Naive thymus-derived CD4-positive, alpha-beta T cell (primary cell): ENCODE results near the gene LRRC56. TPM values are rescaled to one million over a fixed set of nuclear protein-coding genes. Genes with fewer than 3 reads are reported as not detected.
A peak's percentile ranks its signal among the peaks of the same experiment; 100 is the strongest.

Experiments used
- ATAC-seq: fragments of 150-1000 bp; cut with Tn5 transposase; 2 replicates; pipeline ENCODE4 v1.10.0; 2021; ENCODE audit warnings: mild to moderate bottlenecking, moderate library complexity
- CTCF ChIA-PET: fragments of 350-600 bp; sonication (Branson Sonifier 250); formaldehyde crosslinking; loops from one replicate; lab custom pipeline; 2021; ENCODE audit warnings: antibody characterized with exemption; lab: Charles Lee
- POLR2A ChIA-PET: fragments of 350-600 bp; sonication (Branson Sonifier 250); formaldehyde crosslinking; loops from one replicate; lab custom pipeline; 2021; ENCODE audit warnings: antibody characterized with exemption, inconsistent platforms; lab: Charles Lee
- DNase-seq, 9 donors: peaks; one replicate each; pipeline versions ENCODE4 v3.0.0 to v3.0.0-alpha.2; 2020 to 2022; ENCODE audit warnings: mixed read lengths in 1 of 9
- H3K27ac ChIP-seq: one replicate; pipeline ENCODE4 v1.7.0; 2013; ENCODE audit warnings: mild to moderate bottlenecking, low read depth, low read length, moderate library complexity
- H3K27me3 ChIP-seq, 2 donors: one replicate each; pipeline ENCODE4 v1.7.0; 2013; ENCODE audit warnings: low read length in 2 of 2, mild to moderate bottlenecking in 2 of 2, moderate library complexity in 2 of 2; ENCODE audit not compliant: control insufficient read depth in 2 of 2, insufficient read depth in 2 of 2
- H3K36me3 ChIP-seq, 3 experiments: 1 replicate in 2 of 3; 2 replicates in 1 of 3; pipeline ENCODE4 v1.7.0; 2013; ENCODE audit warnings: low read length in 3 of 3, mild to moderate bottlenecking in 3 of 3, moderate library complexity in 1 of 3; ENCODE audit not compliant: insufficient read depth in 3 of 3, control insufficient read depth in 2 of 3
- H3K4me1 ChIP-seq, 2 donors: one replicate each; pipeline ENCODE4 v1.7.0; 2013; ENCODE audit warnings: low read length in 2 of 2, mild to moderate bottlenecking in 2 of 2, moderate library complexity in 1 of 2; ENCODE audit not compliant: control insufficient read depth in 2 of 2, insufficient read depth in 2 of 2
- H3K4me3 ChIP-seq: 2 replicates; pipeline ENCODE4 v1.7.0; 2013; ENCODE audit warnings: mild to moderate bottlenecking, low read length
- H3K9me3 ChIP-seq, 3 experiments: 1 replicate in 2 of 3; 2 replicates in 1 of 3; pipeline ENCODE4 v1.7.0; 2013; ENCODE audit warnings: low read length in 3 of 3; ENCODE audit not compliant: control insufficient read depth in 2 of 3
- H3K27ac Mint-ChIP-seq, 9 donors: one replicate each; pipeline ENCODE4 v1.8.0; 2020 to 2022; ENCODE audit warnings: mixed read lengths in 9 of 9, mild to moderate bottlenecking in 8 of 9, moderate library complexity in 5 of 9, inconsistent platforms in 2 of 9
- H3K27me3 Mint-ChIP-seq, 5 donors: one replicate each; pipeline ENCODE4 v1.8.0; 2021 to 2022; ENCODE audit warnings: mixed read lengths in 5 of 5, mild to moderate bottlenecking in 1 of 5
- H3K36me3 Mint-ChIP-seq, 5 donors: one replicate each; pipeline ENCODE4 v1.8.0; 2020 to 2022; ENCODE audit warnings: mixed read lengths in 5 of 5, mild to moderate bottlenecking in 3 of 5, inconsistent platforms in 1 of 5
- H3K4me1 Mint-ChIP-seq, 7 donors: one replicate each; pipeline ENCODE4 v1.8.0; 2020 to 2022; ENCODE audit warnings: mixed read lengths in 7 of 7, mild to moderate bottlenecking in 3 of 7, inconsistent platforms in 1 of 7
- H3K4me3 Mint-ChIP-seq, 10 donors: one replicate each; pipeline ENCODE4 v1.8.0; 2020 to 2022; ENCODE audit warnings: mild to moderate bottlenecking in 10 of 10, mixed read lengths in 10 of 10, moderate library complexity in 6 of 10, inconsistent platforms in 2 of 10
- H3K9me3 Mint-ChIP-seq, 11 donors: one replicate each; pipeline ENCODE4 v1.8.0; 2020 to 2022; ENCODE audit warnings: mixed read lengths in 11 of 11, mild to moderate bottlenecking in 4 of 11, inconsistent platforms in 1 of 11, moderate library complexity in 1 of 11
- intact Hi-C, 2 donors: fragments of 100-400 bp; cut with micrococcal nuclease; formaldehyde crosslinking; loops; one replicate each; pipeline ENCODE4 v1.15.1; 2023
- polyA plus RNA-seq, 2 donors: library from polyadenylated mRNA; unstranded; fragments of 300-500 nt; fragmentation: Illumina TruSeq; gene quantifications; one replicate each; pipeline ENCODE4 v1.2.3, GENCODE V29; 2021
- total RNA-seq, 6 experiments: library from RNA in 5 of 6; stranded (reverse) in 5 of 6; gene quantifications; 1 replicate in 5 of 6; 2 replicates in 1 of 6; pipeline ENCODE4 v1.2.3 and lab custom pipeline; 2021 to 2026

The LRRC56 gene, protein sequence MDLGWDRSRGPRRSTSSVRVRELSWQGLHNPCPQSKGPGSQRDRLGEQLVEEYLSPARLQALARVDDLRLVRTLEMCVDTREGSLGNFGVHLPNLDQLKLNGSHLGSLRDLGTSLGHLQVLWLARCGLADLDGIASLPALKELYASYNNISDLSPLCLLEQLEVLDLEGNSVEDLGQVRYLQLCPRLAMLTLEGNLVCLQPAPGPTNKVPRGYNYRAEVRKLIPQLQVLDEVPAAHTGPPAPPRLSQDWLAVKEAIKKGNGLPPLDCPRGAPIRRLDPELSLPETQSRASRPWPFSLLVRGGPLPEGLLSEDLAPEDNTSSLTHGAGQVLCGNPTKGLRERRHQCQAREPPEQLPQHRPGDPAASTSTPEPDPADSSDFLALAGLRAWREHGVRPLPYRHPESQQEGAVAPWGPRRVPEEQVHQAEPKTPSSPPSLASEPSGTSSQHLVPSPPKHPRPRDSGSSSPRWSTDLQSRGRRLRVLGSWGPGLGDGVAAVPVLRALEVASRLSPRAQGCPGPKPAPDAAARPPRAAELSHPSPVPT
- total RNA-seq (1 to 10 TPM; 2.3 to 5.1 (median 3.6) TPM), polyA plus RNA-seq (1 to 10 TPM in 1 of 2 donors, under 1 TPM in 1; 0.35 to 1.0 TPM), total RNA-seq (lab: John Stamatoyannopoulos, UW) (9.3 reads per million, percentile 34 among the genes with 10 or more reads in this experiment)

DNA sequence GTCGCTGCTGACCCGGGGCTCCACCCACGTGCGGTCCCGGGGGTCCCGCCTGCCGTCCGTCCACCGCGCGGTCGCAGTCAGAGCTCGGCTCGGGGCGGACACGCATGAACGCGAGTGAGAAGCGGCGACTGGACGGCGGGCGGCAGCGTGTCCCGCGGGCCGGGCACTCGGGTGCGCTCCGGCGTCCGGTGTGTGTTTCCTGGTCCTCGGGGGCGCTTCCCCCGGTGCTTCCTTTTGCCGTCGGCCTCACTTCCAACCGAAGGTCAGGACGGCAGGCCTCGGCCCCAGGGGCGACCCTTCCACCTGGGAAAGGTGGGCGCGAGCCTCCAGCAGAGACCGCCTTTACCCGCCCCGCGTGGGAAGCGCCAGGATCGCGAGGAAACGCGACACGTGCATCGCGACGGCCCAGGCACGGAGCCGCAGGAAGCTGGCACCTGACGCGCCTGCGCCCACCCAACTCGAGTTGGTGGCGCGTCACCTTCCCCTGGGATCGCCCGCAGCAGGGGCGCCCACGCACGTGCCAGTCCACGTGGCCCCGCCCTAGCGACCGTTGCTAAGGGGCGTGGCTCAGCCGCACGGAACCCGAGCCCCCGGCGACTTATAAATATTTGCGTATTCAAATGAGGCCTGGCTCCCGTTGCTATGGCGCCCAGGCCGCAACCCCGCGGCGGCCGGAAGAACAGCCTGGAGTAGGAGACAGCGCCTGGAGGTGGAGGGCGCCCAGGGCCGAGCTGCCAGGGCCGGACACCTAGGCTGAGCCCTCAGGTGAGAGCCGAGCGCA is at the start of gene LRRC56:
Gene LRRC56, plus strand, starts transcription at position 687 of the 781 bp plus-strand sequence. CDS start 3,158 bp downstream, outside the sequence.
- H3K4me1 ChIP-seq: peaks cover 20 to 21% of the 10 kb centered on the region in 2 donors
- Mint-ChIP-seq H3K4me3 (peak within 1 kb of the TSS; percentile 87 to 97 (median 91)), H3K27ac (peak within 1 kb of the TSS; percentile 84 to 96 (median 91)), H3K27me3 (no peaks in the 10 kb centered on the region), H3K4me1 (peaks cover 5 to 16% (median 11%) of the 10 kb centered on the region in 7 donors), H3K9me3 (no peaks in the 10 kb centered on the region), H3K36me3 (peaks cover 0 to 3% (median 0%) of the 10 kb centered on the region in 5 donors)
- H3K9me3 ChIP-seq: no peaks in the 10 kb centered on the region
- ChIA-PET CTCF (interaction anchor here (1.1 to 2.5 kb wide), 2 partner anchors 19 to 190 kb away, joined by 4 to 7 read pairs; no protein-coding TSS in a partner anchor), POLR2A (interaction anchor here (1.0 to 4.0 kb wide), 12 partner anchors 9 to 330 kb away, joined by 3 to 26 read pairs (median 4); partner anchors contain the start of genes BET1L, DEAF1, IRF7 and RIC8A)
- peak; percentile 53 for ATAC-seq
- no peaks in the 10 kb centered on the region for H3K27me3 ChIP-seq
- intact Hi-C loops: loop anchor here (1.0 to 5.0 kb wide), 10 partner anchors 18 to 260 kb away; partner anchors contain the start of genes DEAF1 (in 2 of the 2), LMNTD2 (in 2 of the 2), RASSF7 (in 2 of the 2) and TMEM80 (in 2 of the 2)
- peaks cover 0 to 19% (median 0%) of the 10 kb centered on the region in 3 experiments for H3K36me3 ChIP-seq
- DNase-seq: peak; percentile 74 to 92 (median 77)
- H3K27ac ChIP-seq: peak within 1 kb of the TSS; percentile 75
- peak within 1 kb of the TSS; percentile 66 for H3K4me3 ChIP-seq

DNA sequence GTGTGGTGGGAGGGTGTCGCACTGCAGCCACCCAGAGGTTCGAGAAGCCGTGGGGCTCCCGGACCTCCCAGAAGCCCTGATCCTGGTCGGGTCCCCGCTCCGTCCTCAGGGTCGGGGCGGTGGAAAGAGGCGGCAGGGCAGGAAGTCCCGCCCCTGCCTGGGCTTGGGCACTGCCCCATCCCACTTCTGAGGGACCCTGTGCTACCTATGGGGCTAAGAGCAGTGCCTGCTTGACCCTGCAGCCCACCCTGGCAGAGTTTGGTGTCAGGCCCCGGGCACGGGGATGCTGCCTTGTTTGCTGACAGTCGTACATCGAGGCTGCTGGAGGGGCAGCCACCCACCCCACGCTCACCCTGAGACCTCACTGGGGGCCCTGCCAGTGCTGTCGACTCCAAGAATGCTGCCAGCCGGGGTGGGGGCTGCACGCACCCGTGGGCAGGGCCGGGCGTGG is 49.7 kb upstream of the LRRC56 start:
- no peak for DNase-seq
- no peaks in the 10 kb centered on the region for H3K27me3 Mint-ChIP-seq

GRCh38 chr11:488062-488461 is 49.3 kb upstream of the LRRC56 start:
- ChIA-PET CTCF (no interaction called here), POLR2A (no interaction called here)
- H3K4me1 ChIP-seq: no peaks in the 10 kb centered on the region
- H3K27me3 ChIP-seq: no peaks in the 10 kb centered on the region
- no peaks in the 10 kb centered on the region for H3K9me3 ChIP-seq
- H3K4me1 Mint-ChIP-seq: no peaks in the 10 kb centered on the region
- H3K4me3 ChIP-seq: no peak overlapping the region
- ATAC-seq (no peak), DNase-seq (no peak)
- H3K4me3 Mint-ChIP-seq: no peak overlapping the region
- no peak overlapping the region for H3K27ac Mint-ChIP-seq
- H3K36me3 Mint-ChIP-seq: no peaks in the 10 kb centered on the region
- H3K27ac ChIP-seq: no peak overlapping the region
- no peaks in the 10 kb centered on the region for H3K9me3 Mint-ChIP-seq
- no peaks in the 10 kb centered on the region for H3K27me3 Mint-ChIP-seq
- intact Hi-C loops: no loop called here
- H3K36me3 ChIP-seq: peaks cover 0 to 28% (median 0%) of the 10 kb centered on the region in 3 experiments

More for the DNA sequence above, 49.7 kb upstream of the LRRC56 start:
- intact Hi-C loops: no loop called here
- POLR2A ChIA-PET: no interaction called here
- H3K4me3 ChIP-seq: no peak overlapping the region
- ATAC-seq: no peak
- no peaks in the 10 kb centered on the region for H3K4me1 Mint-ChIP-seq
- no peaks in the 10 kb centered on the region for H3K4me1 ChIP-seq
- peaks cover 0 to 25% (median 0%) of the 10 kb centered on the region in 3 experiments for H3K36me3 ChIP-seq
- H3K4me3 Mint-ChIP-seq: no peak overlapping the region
- CTCF ChIA-PET: no interaction called here
- no peaks in the 10 kb centered on the region for H3K9me3 ChIP-seq
- no peak overlapping the region for H3K27ac ChIP-seq
- H3K27ac Mint-ChIP-seq: no peak overlapping the region
- no peaks in the 10 kb centered on the region for H3K36me3 Mint-ChIP-seq
- no peaks in the 10 kb centered on the region for H3K9me3 Mint-ChIP-seq
- H3K27me3 ChIP-seq: no peaks in the 10 kb centered on the region

- no peaks in the 10 kb centered on the region for H3K27me3 ChIP-seq
- H3K4me1 ChIP-seq: no peaks in the 10 kb centered on the region
- Mint-ChIP-seq H3K4me3 (no peak overlapping the region), H3K9me3 (no peaks in the 10 kb centered on the region), H3K27ac (no peak overlapping the region), H3K36me3 (no peaks in the 10 kb centered on the region), H3K4me1 (no peaks in the 10 kb centered on the region), H3K27me3 (no peaks in the 10 kb centered on the region)
- H3K9me3 ChIP-seq: no peaks in the 10 kb centered on the region
- intact Hi-C loops: no loop called here
- H3K27ac ChIP-seq: no peak overlapping the region
- ATAC-seq (no peak), DNase-seq (no peak)
- H3K4me3 ChIP-seq: no peak overlapping the region
- H3K36me3 ChIP-seq: peaks cover 0 to 32% (median 0%) of the 10 kb centered on the region in 3 experiments
- CTCF ChIA-PET: no interaction called here
- POLR2A ChIA-PET: no interaction called here
Measured at GRCh38 chr11:488579-488978, 48.7 kb upstream of the LRRC56 start.

DNA sequence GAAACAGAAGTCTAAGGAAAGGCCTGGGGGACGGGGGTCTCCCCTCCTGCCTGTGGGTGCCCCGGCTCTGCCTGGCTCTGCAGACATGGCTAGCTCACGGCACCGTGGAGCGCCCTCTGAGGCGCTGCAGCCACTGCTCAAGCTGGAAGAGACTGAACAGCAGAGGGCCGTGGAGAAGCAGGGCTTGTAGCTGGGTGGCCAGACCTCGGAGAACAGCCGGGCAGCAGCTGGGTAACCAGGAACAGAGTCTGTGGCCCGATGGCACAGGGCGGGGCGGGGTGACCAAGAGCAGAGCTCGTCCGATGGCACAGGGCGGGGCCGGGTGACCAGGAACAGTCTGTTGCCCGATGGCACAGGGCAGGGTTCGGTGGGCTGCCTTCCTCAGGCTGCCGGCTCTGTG is 48.3 kb upstream of the LRRC56 start:
- intact Hi-C loops: no loop called here
- no peaks in the 10 kb centered on the region for H3K9me3 Mint-ChIP-seq
- DNase-seq (no peak), ATAC-seq (no peak)
- Histone ChIP-seq H3K4me1 (no peaks in the 10 kb centered on the region), H3K27me3 (no peaks in the 10 kb centered on the region), H3K27ac (no peak overlapping the region), H3K36me3 (peaks cover 0 to 35% (median 0%) of the 10 kb centered on the region in 3 experiments), H3K9me3 (no peaks in the 10 kb centered on the region), H3K4me3 (no peak overlapping the region)
- CTCF ChIA-PET: no interaction called here
- POLR2A ChIA-PET: no interaction called here
- no peaks in the 10 kb centered on the region for H3K4me1 Mint-ChIP-seq
- no peak overlapping the region for H3K27ac Mint-ChIP-seq
- no peak overlapping the region for H3K4me3 Mint-ChIP-seq
- H3K27me3 Mint-ChIP-seq: no peaks in the 10 kb centered on the region
- no peaks in the 10 kb centered on the region for H3K36me3 Mint-ChIP-seq

DNA sequence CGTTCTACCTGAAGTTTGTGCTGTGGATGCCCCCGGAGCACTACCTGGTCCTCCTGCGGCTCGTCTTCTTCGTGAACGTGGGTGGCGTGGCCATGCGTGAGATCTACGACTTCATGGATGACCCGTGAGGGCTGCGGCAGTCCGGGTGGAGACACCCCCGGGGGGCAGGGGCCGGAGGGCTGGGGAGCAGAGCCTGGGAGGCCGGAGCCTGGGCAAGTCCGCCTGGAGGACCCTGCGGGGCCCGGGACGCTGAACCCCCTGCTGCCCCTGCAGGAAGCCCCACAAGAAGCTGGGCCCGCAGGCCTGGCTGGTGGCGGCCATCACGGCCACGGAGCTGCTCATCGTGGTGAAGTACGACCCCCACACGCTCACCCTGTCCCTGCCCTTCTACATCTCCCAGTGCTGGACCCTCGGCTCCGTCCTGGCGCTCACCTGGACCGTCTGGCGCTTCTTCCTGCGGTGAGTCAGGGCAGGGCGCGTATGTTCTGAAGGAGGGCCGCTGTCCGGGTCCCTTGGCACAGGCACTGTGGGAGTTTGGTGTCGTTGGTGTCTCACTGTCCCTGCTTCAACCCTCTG is 47.6 kb upstream of the LRRC56 start:
- no peak overlapping the region for H3K27ac ChIP-seq
- intact Hi-C loops: no loop called here
- POLR2A ChIA-PET: no interaction called here
- H3K36me3 ChIP-seq: peaks cover 0 to 42% (median 0%) of the 10 kb centered on the region in 3 experiments
- Mint-ChIP-seq H3K9me3 (no peaks in the 10 kb centered on the region), H3K27ac (no peak overlapping the region), H3K4me3 (no peak overlapping the region), H3K27me3 (no peaks in the 10 kb centered on the region), H3K4me1 (no peaks in the 10 kb centered on the region), H3K36me3 (peaks cover 0 to 4% (median 0%) of the 10 kb centered on the region in 5 donors)
- H3K27me3 ChIP-seq: no peaks in the 10 kb centered on the region
- H3K4me3 ChIP-seq: no peak overlapping the region
- no peak for DNase-seq
- CTCF ChIA-PET: no interaction called here
- H3K9me3 ChIP-seq: no peaks in the 10 kb centered on the region
- no peak for ATAC-seq
- no peaks in the 10 kb centered on the region for H3K4me1 ChIP-seq
